OCI-LY7 (cell line): ENCODE measurements around the gene RARS1. TPM values are rescaled to one million over a fixed set of nuclear protein-coding genes. Genes with fewer than 3 reads are reported as not detected.

Experiments used
- BruUV-seq: library from RNA; stranded (reverse); fragments of 400-500 nt; replicated peaks from 2 replicates; lab custom pipeline; 2021; lab: Mats Ljungman, UMichigan
- CTCF ChIA-PET: fragments of 300-600 bp; sonication (Branson Sonifier 250); formaldehyde crosslinking; loops from one replicate; lab custom pipeline; 2022; ENCODE audit warnings: antibody characterized with exemption; ENCODE audit not compliant: unreplicated experiment; lab: Charles Lee
- POLR2A ChIA-PET: fragments of 300-600 bp; sonication (Branson Sonifier 250); formaldehyde crosslinking; loops from one replicate; lab custom pipeline; 2022; ENCODE audit warnings: antibody characterized with exemption; lab: Charles Lee
- DNase-seq: peaks from one replicate; pipeline ENCODE4 v3.0.0-alpha.2; 2015; ENCODE audit warnings: low spot score
- H2AFZ ChIP-seq: fragments of 200-600 bp; sonication (generic), shearing (Covaris generic); 2 replicates; pipeline ENCODE4 v1.6.1; 2014; ENCODE audit warnings: mild to moderate bottlenecking, antibody characterized with exemption, low read length, moderate library complexity
- H3K27ac ChIP-seq: fragments of 200-600 bp; sonication (generic); 2 replicates; pipeline ENCODE4 v1.5.1; 2014; ENCODE audit warnings: mixed run types, low read depth, mild to moderate bottlenecking, moderate library complexity, low read length, inconsistent platforms; ENCODE audit not compliant: poor library complexity, severe bottlenecking
- H3K36me3 ChIP-seq: fragments of 200-600 bp; sonication (generic); 2 replicates; pipeline ENCODE4 v1.6.1; 2014; ENCODE audit warnings: mild to moderate bottlenecking, antibody characterized with exemption, low read length, moderate library complexity, mixed read lengths; ENCODE audit not compliant: insufficient read depth
- H3K4me1 ChIP-seq: fragments of 200-600 bp; sonication (generic); 2 replicates; pipeline ENCODE4 v1.5.1; 2014; ENCODE audit warnings: mild to moderate bottlenecking, low read length; ENCODE audit not compliant: insufficient read depth, poor library complexity, severe bottlenecking
- H3K4me2 ChIP-seq: fragments of 200-600 bp; sonication (generic); 2 replicates; pipeline ENCODE4 v1.6.1; 2014; ENCODE audit warnings: mild to moderate bottlenecking, low read length
- H3K4me3 ChIP-seq: fragments of 200-600 bp; sonication (generic); 2 replicates; pipeline ENCODE4 v1.5.1; 2014; ENCODE audit warnings: mild to moderate bottlenecking, low read depth, low read length; ENCODE audit not compliant: poor library complexity, severe bottlenecking
- H3K79me2 ChIP-seq: fragments of 200-600 bp; sonication (generic); 2 replicates; pipeline ENCODE4 v1.6.1; 2016; ENCODE audit warnings: low read depth, mild to moderate bottlenecking, low read length, moderate library complexity, mixed read lengths; ENCODE audit not compliant: insufficient read depth
- H3K9me2 ChIP-seq: fragments of 200-600 bp; sonication (generic); 2 replicates; pipeline ENCODE4 v1.6.1; 2016; ENCODE audit warnings: mild to moderate bottlenecking, low read length, mixed read lengths; ENCODE audit not compliant: insufficient read depth
- H3K9me3 ChIP-seq: fragments of 200-600 bp; sonication (generic); 2 replicates; pipeline ENCODE4 v1.6.1; 2014; ENCODE audit warnings: mild to moderate bottlenecking, mixed run types, low read length, mixed read lengths
- H4K20me1 ChIP-seq: fragments of 200-600 bp; sonication (generic); 2 replicates; pipeline ENCODE4 v1.6.1; 2014; ENCODE audit warnings: mild to moderate bottlenecking, antibody characterized with exemption, low read length, moderate library complexity, mixed read lengths; ENCODE audit not compliant: insufficient read depth
- EZH2phosphoT487 ChIP-seq: fragments of 200-600 bp; sonication (generic); IDR thresholded peaks from 2 replicates; pipeline ENCODE4 v1.6.1; 2018; ENCODE audit warnings: low read depth, borderline replicate concordance, mild to moderate bottlenecking, mixed run types, antibody characterized with exemption, low read length, moderate library complexity, mixed read lengths
- intact Hi-C: fragments of 100-400 bp; cut with micrococcal nuclease; formaldehyde crosslinking; loops from one replicate; pipeline ENCODE4 v1.10.0; 2022; ENCODE audit not compliant: unreplicated experiment
- total RNA-seq, 2 experiments: library from RNA; depleted of rRNA in 1 of 2; stranded (reverse); fragments of >200 nt in 1 of 2; shearing (Covaris generic) in 1 of 2; gene quantifications; 2 replicates each; pipeline ENCODE4 v1.2.3, GENCODE V29; 2014 to 2022
- TF ChIP-seq, protein P1 (sequence below): fragments of 200-600 bp; sonication (generic); conservative IDR thresholded peaks from 2 replicates; pipeline ENCODE4 v1.5.1; 2014; ENCODE audit warnings: mild to moderate bottlenecking, antibody characterized with exemption, low read length, moderate library complexity, mixed read lengths

Gene RARS1
- total RNA-seq, 2 experiments from 2014 or later = 54.4 to 88.4 TPM

GRCh38 chr5:168562279-168562678, 76.0 kb downstream of the RARS1 start:
- Histone ChIP-seq H3K79me2 (peaks cover 55% of the 10 kb centered on the region; the same call in 1 of the 2 replicates), H3K27ac (no peak overlapping the region), H3K36me3 (peaks cover 98% of the 10 kb centered on the region), H3K9me3 (no peaks in the 10 kb centered on the region), H3K4me3 (no peak overlapping the region), H4K20me1 (peaks cover 24% of the 10 kb centered on the region; the same call in 1 of the 2 replicates), H3K9me2 (no peaks in the 10 kb centered on the region), H3K4me2 (no peak overlapping the region), H3K4me1 (no peaks in the 10 kb centered on the region), H2AFZ (no peak overlapping the region)
- POLR2A ChIA-PET = interaction anchor here (1.0 to 1.2 kb wide), 2 partner anchors 9 to 73 kb away, joined by 3 read pairs; no protein-coding TSS in a partner anchor
- CTCF ChIA-PET = no interaction called here
- BruUV-seq = no TSS peak
- TF ChIP-seq, protein P1, sequence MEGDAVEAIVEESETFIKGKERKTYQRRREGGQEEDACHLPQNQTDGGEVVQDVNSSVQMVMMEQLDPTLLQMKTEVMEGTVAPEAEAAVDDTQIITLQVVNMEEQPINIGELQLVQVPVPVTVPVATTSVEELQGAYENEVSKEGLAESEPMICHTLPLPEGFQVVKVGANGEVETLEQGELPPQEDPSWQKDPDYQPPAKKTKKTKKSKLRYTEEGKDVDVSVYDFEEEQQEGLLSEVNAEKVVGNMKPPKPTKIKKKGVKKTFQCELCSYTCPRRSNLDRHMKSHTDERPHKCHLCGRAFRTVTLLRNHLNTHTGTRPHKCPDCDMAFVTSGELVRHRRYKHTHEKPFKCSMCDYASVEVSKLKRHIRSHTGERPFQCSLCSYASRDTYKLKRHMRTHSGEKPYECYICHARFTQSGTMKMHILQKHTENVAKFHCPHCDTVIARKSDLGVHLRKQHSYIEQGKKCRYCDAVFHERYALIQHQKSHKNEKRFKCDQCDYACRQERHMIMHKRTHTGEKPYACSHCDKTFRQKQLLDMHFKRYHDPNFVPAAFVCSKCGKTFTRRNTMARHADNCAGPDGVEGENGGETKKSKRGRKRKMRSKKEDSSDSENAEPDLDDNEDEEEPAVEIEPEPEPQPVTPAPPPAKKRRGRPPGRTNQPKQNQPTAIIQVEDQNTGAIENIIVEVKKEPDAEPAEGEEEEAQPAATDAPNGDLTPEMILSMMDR = no peak
- no peak for TF ChIP-seq EZH2phosphoT487
- intact Hi-C loops = loop anchor here (5.0 kb wide), 1 partner anchor 70 kb away; no protein-coding TSS in a partner anchor
- DNase-seq = no peak

DNA sequence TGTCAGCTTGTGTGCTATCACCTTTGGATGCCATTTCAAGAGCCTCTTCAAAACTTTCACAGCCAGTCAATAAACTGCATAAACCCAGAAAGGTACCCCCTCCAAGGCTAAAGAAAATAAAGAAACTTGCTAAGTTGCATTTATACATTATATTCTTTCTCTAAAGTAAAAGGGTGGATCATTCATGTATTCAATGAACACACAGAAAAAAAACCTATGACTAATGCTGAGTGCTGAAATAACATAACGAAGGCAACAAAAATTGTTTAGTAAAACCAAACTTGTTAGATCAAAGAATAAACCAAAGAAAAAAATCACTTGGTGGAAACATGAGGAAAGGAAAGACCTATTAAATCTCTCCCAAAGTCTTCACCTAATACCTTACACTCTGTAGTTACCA, 77.7 kb downstream of the RARS1 start:
- ChIA-PET CTCF (no interaction called here), POLR2A (no interaction called here)
- intact Hi-C loops = loop anchor here (5.0 kb wide), 1 partner anchor 72 kb away; no protein-coding TSS in a partner anchor
- H3K27ac ChIP-seq = no peak overlapping the region
- no peak for DNase-seq
- peaks cover 24% of the 10 kb centered on the region; the same call in 1 of the 2 replicates for H4K20me1 ChIP-seq
- H3K4me2 ChIP-seq = no peak overlapping the region
- no peak overlapping the region for H2AFZ ChIP-seq
- H3K4me1 ChIP-seq = no peaks in the 10 kb centered on the region
- H3K79me2 ChIP-seq = peaks cover 72% of the 10 kb centered on the region
- peaks cover 96% of the 10 kb centered on the region for H3K36me3 ChIP-seq
- no peak overlapping the region for H3K4me3 ChIP-seq
- TF ChIP-seq, protein P1 = no peak
- no peak for TF ChIP-seq EZH2phosphoT487
- no peaks in the 10 kb centered on the region for H3K9me2 ChIP-seq
- no peaks in the 10 kb centered on the region for H3K9me3 ChIP-seq
- BruUV-seq = no TSS peak

GRCh38 chr5:168568738-168569137, 82.5 kb downstream of the RARS1 start:
- no peak for TF ChIP-seq EZH2phosphoT487
- TF ChIP-seq, protein P1 = no peak
- H3K9me2 ChIP-seq = no peaks in the 10 kb centered on the region
- CTCF ChIA-PET = no interaction called here
- peaks cover 94% of the 10 kb centered on the region for H3K79me2 ChIP-seq
- H2AFZ ChIP-seq = no peak overlapping the region
- no TSS peak for BruUV-seq
- H3K4me2 ChIP-seq = no peak overlapping the region
- H3K4me1 ChIP-seq = no peaks in the 10 kb centered on the region
- no peak for DNase-seq
- H3K4me3 ChIP-seq = no peak overlapping the region
- H4K20me1 ChIP-seq = peaks cover 7% of the 10 kb centered on the region
- H3K27ac ChIP-seq = no peak overlapping the region
- POLR2A ChIA-PET = interaction anchor here (0.7 to 2.0 kb wide), 2 partner anchors 14 to 554 kb away, joined by 5 to 7 read pairs; no protein-coding TSS in a partner anchor
- H3K9me3 ChIP-seq = no peaks in the 10 kb centered on the region
- H3K36me3 ChIP-seq = peaks cover 74% of the 10 kb centered on the region
- intact Hi-C loops = no loop called here
